ENCODE data around the gene SLC22A7. TPM values are rescaled to one million over a fixed set of nuclear protein-coding genes. Genes with fewer than 3 reads are reported as not detected.

Gene SLC22A7
- total and polyA plus RNA-seq, 2 of the 8 experiments (the other 6 are each of a cell fraction or from before 2014, with no cell fraction given): not detected

GRCh38 chr6:43268355-43268700 lies 29.7 kb upstream of the SLC22A7 start:
- H3K4me2 ChIP-seq (ENCODE audit: insufficient read depth in 1 of 2, low read depth in 2 of 2, low read length in 2 of 2): no peak overlapping the region; a peak in 1 of 4 replicates
- H3K9me3 ChIP-seq (ENCODE audit: insufficient read depth in 2 of 2, low read depth in 1 of 2, low read length in 1 of 2): no peaks in the 10 kb centered on the region
- 74% methylated on average over 3 of the region's 3 CpGs; no CpG with 5 or more reads in 1 of the 2 experiments for WGBS, 2 experiments (ENCODE audit: extremely low coverage in 1 of 2, insufficient coverage in 1 of 2, insufficient read length in 1 of 2, insufficient replicate concordance in 2 of 2, low coverage in 1 of 2, low lambda C conversion rate in 2 of 2, missing lambda C conversion rate in 1 of 2)
- H3K4ac ChIP-seq (replicated peaks; ENCODE audit: insufficient read length, low read depth, low read length): no peak overlapping the region
- peak overlapping the region; percentile 27; the same call in 1 of the 2 replicates for H2BK12ac ChIP-seq (ENCODE audit: low read depth, low read length)
- H4K5ac ChIP-seq (ENCODE audit: insufficient read length, low read depth, low read length): no peak overlapping the region
- 0 out of 2 replicates have a peak overlapping the region, but pooled peaks have one; percentile 17 for H2AK5ac ChIP-seq (ENCODE audit: low read depth, low read length)
- no peak overlapping the region for H2AFZ ChIP-seq (ENCODE audit: low read length)
- H3K79me1 ChIP-seq (ENCODE audit: low read depth, low read length): no peaks in the 10 kb centered on the region
- no peak overlapping the region for H3K18ac ChIP-seq (ENCODE audit: extremely low read depth, low read length)
- H4K20me1 ChIP-seq (replicated peaks in 1 of 2; ENCODE audit: control insufficient read depth in 1 of 2, insufficient read depth in 2 of 2, low read length in 2 of 2): no peaks in the 10 kb centered on the region
- CTCF ChIA-PET (ENCODE audit: partially characterized antibody): interaction anchor here (0.7 to 9.4 kb wide), 20 partner anchors 9 to 239 kb away, joined by 3 to 78 read pairs (median 4); partner anchors contain the start of gene CRIP3
- H2BK15ac ChIP-seq (ENCODE audit: low read length): 0 out of 2 replicates have a peak overlapping the region, but pooled peaks have one; percentile 75
- FAIRE-seq (no peak), DNase-seq (ENCODE audit: low read depth in 1 of 2, low spot score in 2 of 2) (no peak)
- H4K8ac ChIP-seq (ENCODE audit: extremely low read depth, insufficient read depth, low read length): no peak overlapping the region
- no peak overlapping the region for H3K14ac ChIP-seq (ENCODE audit: insufficient read length)
- no peak overlapping the region for H2BK120ac ChIP-seq (replicated peaks; ENCODE audit: low read depth, low read length)
- H2BK5ac ChIP-seq (ENCODE audit: low read depth, low read length): no peak overlapping the region
- H3K4me3 ChIP-seq (ENCODE audit: extremely low read depth in 1 of 4, insufficient read depth in 2 of 4, low read depth in 3 of 4, low read length in 4 of 4): no peak overlapping the region
- H3K23ac ChIP-seq (ENCODE audit: insufficient read length): no peak overlapping the region
- no peaks in the 10 kb centered on the region for H3K36me3 ChIP-seq (ENCODE audit: control insufficient read depth in 2 of 4, insufficient read depth in 4 of 4, low read length in 3 of 4)
- no peak overlapping the region for H3K27ac ChIP-seq (ENCODE audit: low read depth, low read length)
- H3K9ac ChIP-seq (replicated peaks in 1 of 4; ENCODE audit: extremely low read depth in 1 of 4, low read depth in 3 of 4, low read length in 3 of 4): no peak overlapping the region
- no peak overlapping the region for H3K56ac ChIP-seq (replicated peaks; ENCODE audit: insufficient read length, low read depth, low read length)
- H2BK20ac ChIP-seq (ENCODE audit: low read length): 0 out of 2 replicates have a peak overlapping the region, but pooled peaks have one; percentile 6
- peaks cover 2 to 37% (median 31%) of the 10 kb centered on the region in 4 experiments for H3K27me3 ChIP-seq (replicated peaks in 1 of 4; ENCODE audit: control insufficient read depth in 3 of 4, extremely low read depth in 1 of 4, insufficient read depth in 3 of 4, low read length in 3 of 4)
- TF ChIP-seq ATF3 (IDR thresholded peaks at IDR 0.05; ENCODE audit: insufficient read depth, low read depth, low read length) (no peak), KDM5A (IDR thresholded peaks at IDR 0.05; ENCODE audit: low read length) (no peak), MAX (IDR thresholded peaks at IDR 0.05) (peak; percentile 29; the same call in 1 of the 2 replicates)
- H4K91ac ChIP-seq (replicated peaks; ENCODE audit: insufficient read length, low read length): no peak overlapping the region
- H3K79me2 ChIP-seq (ENCODE audit: control insufficient read depth in 1 of 2, insufficient read depth in 2 of 2, low read length in 2 of 2): no peaks in the 10 kb centered on the region
- POLR2A ChIA-PET (ENCODE audit: partially characterized antibody): interaction anchor here (0.7 to 2.2 kb wide), 6 partner anchors 9 to 49 kb away, joined by 3 to 5 read pairs (median 5); no protein-coding TSS in a partner anchor
- peaks cover 4% of the 10 kb centered on the region; the same call in 1 of the 2 replicates for H3K23me2 ChIP-seq (ENCODE audit: low read depth, low read length)
- peaks cover 3 to 29% (median 17%) of the 10 kb centered on the region in 4 experiments for H3K4me1 ChIP-seq (replicated peaks in 1 of 4; ENCODE audit: control insufficient read depth in 3 of 4, insufficient read depth in 4 of 4, low read length in 3 of 4)
